A549 (cell line): ENCODE results near the gene ST6GALNAC2.

Experiments
- ATOH8 ChIP-seq: fragments of 250-450 bp; sonication (Bioruptor Pico); IDR thresholded peaks from 2 replicates; pipeline ENCODE4 v1.5.0; 2020; ENCODE audit warnings: low read depth, mild to moderate bottlenecking, moderate library complexity
- CHD4 ChIP-seq: fragments of 200-600 bp; sonication (generic); IDR thresholded peaks from 2 replicates; pipeline ENCODE4 v1.6.1; 2016; ENCODE audit warnings: antibody characterized with exemption, mild to moderate bottlenecking, borderline replicate concordance
- CTCF ChIP-seq: fragments of >200 bp; sonication (Bioruptor Twin); formaldehyde crosslinking; IDR thresholded peaks from 3 replicates; pipeline ENCODE4 v1.5.1; 2016
- EP300 ChIP-seq, 2 experiments: fragments of >200 bp; sonication (Bioruptor Twin); formaldehyde crosslinking; IDR thresholded peaks; 2 replicates in 1 of 2; 3 replicates in 1 of 2; pipeline ENCODE4 v1.6.1; 2016 to 2017
- ESRRA ChIP-seq: fragments of 150-350 bp; IDR thresholded peaks from 2 replicates; pipeline ENCODE4 v1.6.1; 2014; ENCODE audit warnings: mild to moderate bottlenecking, low read length, borderline replicate concordance
- HMGXB4 ChIP-seq: fragments of 250-450 bp; sonication (Bioruptor Pico); IDR thresholded peaks from 2 replicates; pipeline ENCODE4 v1.5.0; 2021; ENCODE audit warnings: mild to moderate bottlenecking, moderate library complexity, borderline replicate concordance
- JUN ChIP-seq, 2 experiments: fragments of >200 bp; sonication (Bioruptor Twin); formaldehyde crosslinking; IDR thresholded peaks; 2 replicates in 1 of 2; 3 replicates in 1 of 2; pipeline ENCODE4 v1.6.1; 2016 to 2017
- MAX ChIP-seq: IDR thresholded peaks from 2 replicates; pipeline ENCODE4 v1.6.1; 2012
- NPAS2 ChIP-seq: fragments of 250-450 bp; sonication (Bioruptor Pico); IDR thresholded peaks from 2 replicates; pipeline ENCODE4 v1.8.0; 2022; ENCODE audit warnings: mild to moderate bottlenecking, moderate library complexity, borderline replicate concordance
- POLR2A ChIP-seq: IDR thresholded peaks from 2 replicates; pipeline ENCODE4 v1.6.1; 2012; ENCODE audit warnings: mild to moderate bottlenecking, low read length
- POLR2AphosphoS2 ChIP-seq: conservative IDR thresholded peaks from 2 replicates; pipeline ENCODE4 v1.6.1; 2012; ENCODE audit warnings: low read length, improper control_type of control experiment, inconsistent platforms
- RCOR1 ChIP-seq: fragments of 150-350 bp; IDR thresholded peaks from 2 replicates; pipeline ENCODE4 v1.6.1; 2014; ENCODE audit warnings: antibody characterized with exemption, low read length, low read depth
- TP53 ChIP-seq: fragments of 250-450 bp; sonication (Bioruptor Pico); IDR thresholded peaks from 2 replicates; pipeline ENCODE4 v1.5.0; 2021; ENCODE audit warnings: mild to moderate bottlenecking, moderate library complexity
- ZFP36 ChIP-seq: fragments of 450-650 bp; IDR thresholded peaks from 2 replicates; pipeline ENCODE4 v1.6.1; 2014; ENCODE audit warnings: borderline replicate concordance; ENCODE audit not compliant: partially characterized antibody

GRCh38 chr17:76626442-76626841 is 40.8 kb upstream of the ST6GALNAC2 start:
- TF ChIP-seq CTCF, result no peak
- TF ChIP-seq CHD4, result no peak
- TF ChIP-seq JUN (IDR thresholded peaks at IDR 0.05), result no peak
- TF ChIP-seq TP53 (CRISPR knock-in tag), result no peak
- no peak for TF ChIP-seq ZFP36
- no peak for TF ChIP-seq HMGXB4 (CRISPR knock-in tag)
- TF ChIP-seq NPAS2 (CRISPR knock-in tag), result no peak
- TF ChIP-seq EP300 (IDR thresholded peaks at IDR 0.05), result no peak
- TF ChIP-seq ESRRA, result no peak
- no peak for TF ChIP-seq RCOR1
- TF ChIP-seq ATOH8 (CRISPR knock-in tag), result no peak
- no peak for TF ChIP-seq POLR2A
- TF ChIP-seq MAX, result no peak
- no peak for TF ChIP-seq POLR2AphosphoS2
